Measurements from ENCODE around the gene SLC25A44.
A peak's percentile ranks its signal among the peaks of the same experiment; 100 is the strongest.

GRCh38 chr1:156146020-156146768 is 47.7 kb upstream of the SLC25A44 start:
- no peak for TF ChIP-seq SRF (IDR thresholded peaks at IDR 0.05; ENCODE audit: low read depth, low read length)
- TF ChIP-seq RFX5 (IDR thresholded peaks at IDR 0.05; ENCODE audit: borderline replicate concordance, low read depth, low read length), result no peak
- no peak for TF ChIP-seq SP2 (IDR thresholded peaks at IDR 0.05; ENCODE audit: low read length)
- TF ChIP-seq CTCF (IDR thresholded peaks at IDR 0.05; ENCODE audit: control extremely low read depth in 1 of 3, insufficient read depth in 1 of 3, low read depth in 1 of 3, low read length in 3 of 3), result peak in 2 of 3 experiments; percentile 60 to 62; a peak in 3 of 4 replicates
- no peak for TF ChIP-seq BRCA1 (IDR thresholded peaks at IDR 0.05; ENCODE audit: low read depth, low read length)
- TF ChIP-seq EP300 (IDR thresholded peaks at IDR 0.05; ENCODE audit: borderline replicate concordance in 1 of 2, low read depth in 2 of 2, low read length in 2 of 2), result no peak
- TF ChIP-seq POLR2A (IDR thresholded peaks at IDR 0.05; ENCODE audit: control extremely low read depth in 1 of 2, low read depth in 2 of 2, low read length in 2 of 2), result no peak
- TF ChIP-seq ATF3 (IDR thresholded peaks at IDR 0.05; ENCODE audit: insufficient read depth, low read depth, low read length), result no peak
